Kidney (tissue), 14 donors: ENCODE results near the gene VENTX. TPM values are rescaled to one million over a fixed set of nuclear protein-coding genes. Genes with fewer than 3 reads are reported as not detected.

ENCODE experiments used
- DNase-seq, 5 donors: peaks; one replicate each; pipeline ENCODE4 v3.0.0-alpha.2; 2013 to 2020
- FAIRE-seq: peaks from 2 replicates; lab custom pipeline; 2012; peaks lifted over from hg19 to GRCh38; lab: Jason Lieb, UNC
- H3K27ac ChIP-seq, 2 donors: one replicate each; pipeline ENCODE4 v1.7.0; 2013; ENCODE audit warnings: low read depth in 2 of 2, low read length in 2 of 2, inconsistent platforms in 1 of 2
- H3K27me3 ChIP-seq: one replicate; pipeline ENCODE4 v1.7.1; 2013; ENCODE audit warnings: low read length, inconsistent platforms; ENCODE audit not compliant: control insufficient read depth, insufficient read depth
- H3K36me3 ChIP-seq, 3 donors: one replicate each; pipeline versions ENCODE4 v1.7.0 to v1.7.1; 2013; ENCODE audit warnings: low read length in 3 of 3, control low read depth in 1 of 3, inconsistent platforms in 1 of 3; ENCODE audit not compliant: insufficient read depth in 3 of 3, control insufficient read depth in 2 of 3
- H3K4me1 ChIP-seq, 3 donors: one replicate each; pipeline versions ENCODE4 v1.7.0 to v1.7.1; 2013; ENCODE audit warnings: low read length in 3 of 3, inconsistent platforms in 1 of 3, low read depth in 1 of 3; ENCODE audit not compliant: control insufficient read depth in 2 of 3, insufficient read depth in 2 of 3
- H3K4me3 ChIP-seq, 3 donors: one replicate each; pipeline versions ENCODE4 v1.7.0 to v1.8.1; 2013; ENCODE audit warnings: low read length in 3 of 3, control low read depth in 1 of 3, inconsistent platforms in 1 of 3
- H3K9ac ChIP-seq, 3 donors: one replicate each; pipeline versions ENCODE4 v1.7.0 to v1.7.1; 2013; ENCODE audit warnings: low read length in 3 of 3, control low read depth in 1 of 3, inconsistent platforms in 1 of 3
- H3K9me3 ChIP-seq, 3 donors: one replicate each; pipeline versions ENCODE4 v1.7.0 to v1.7.1; 2013; ENCODE audit warnings: low read length in 3 of 3, control low read depth in 1 of 3, inconsistent platforms in 1 of 3; ENCODE audit not compliant: control insufficient read depth in 2 of 3, insufficient read depth in 1 of 3
- intact Hi-C: fragments of 100-400 bp; cut with DNase I; formaldehyde crosslinking; loops from one replicate; pipeline ENCODE4 v1.11.1; 2022
- polyA plus RNA-seq: library from polyadenylated mRNA; stranded (reverse); fragments of 350-450 nt; fragmentation: Illumina TruSeq; extraction: RNeasy Lipid Tissue Mini Kit (QIAGEN cat#74804); gene quantifications from one replicate; pipeline ENCODE4 v1.2.3, GENCODE V29; 2014; ENCODE audit warnings: low read depth, low replicate concordance; ENCODE audit not compliant: insufficient read depth
- total RNA-seq: library from RNA; stranded (reverse); fragmentation: NEBNext Ultra II Directional; extraction: Animal tissue kit (Norgen Biotek cat#: 25700); gene quantifications from one replicate; pipeline ENCODE4 v1.2.1, GENCODE V29; 2021
- TF ChIP-seq, protein P1 (sequence below): IDR thresholded peaks from 3 replicates; pipeline ENCODE4 v1.5.1; 2012; ENCODE audit warnings: mild to moderate bottlenecking, moderate library complexity, borderline replicate concordance; ENCODE audit not compliant: insufficient read depth; ENCODE audit errors: extremely low read depth
- donor health status: control.
- donor health status: control.
- donor health status: control.
- donor health status: control.
- donor health status: control.
- donor health status: DM: yes; HTN: yes; CAD: no.
- donor health status: Normal renal cell carcinoma (clear cell type).

The VENTX gene
- total and polyA plus RNA-seq, 2 donors from 2014 or later = 0.39 to 3.3 TPM

DNA sequence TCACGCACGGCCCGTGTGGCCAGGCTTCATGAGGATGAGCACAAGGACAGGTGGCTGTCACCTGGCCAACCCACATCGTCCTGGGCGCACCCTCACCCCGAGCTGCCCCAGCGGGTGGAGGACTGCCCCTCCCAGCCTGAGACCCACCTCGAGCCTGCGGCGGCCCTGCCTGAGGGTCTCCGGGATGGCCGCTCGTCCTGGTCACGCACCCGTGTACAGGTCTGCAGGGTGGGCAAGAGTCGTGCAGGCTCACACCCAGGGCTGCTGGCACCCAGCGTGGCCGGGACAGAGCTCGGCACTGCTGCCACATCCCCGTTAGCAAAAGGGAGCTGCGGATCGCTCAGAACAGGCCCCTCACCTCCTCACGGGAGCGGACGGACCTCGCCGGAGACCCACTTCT lies 22.1 kb upstream of the VENTX start:
- TF ChIP-seq, protein P1, sequence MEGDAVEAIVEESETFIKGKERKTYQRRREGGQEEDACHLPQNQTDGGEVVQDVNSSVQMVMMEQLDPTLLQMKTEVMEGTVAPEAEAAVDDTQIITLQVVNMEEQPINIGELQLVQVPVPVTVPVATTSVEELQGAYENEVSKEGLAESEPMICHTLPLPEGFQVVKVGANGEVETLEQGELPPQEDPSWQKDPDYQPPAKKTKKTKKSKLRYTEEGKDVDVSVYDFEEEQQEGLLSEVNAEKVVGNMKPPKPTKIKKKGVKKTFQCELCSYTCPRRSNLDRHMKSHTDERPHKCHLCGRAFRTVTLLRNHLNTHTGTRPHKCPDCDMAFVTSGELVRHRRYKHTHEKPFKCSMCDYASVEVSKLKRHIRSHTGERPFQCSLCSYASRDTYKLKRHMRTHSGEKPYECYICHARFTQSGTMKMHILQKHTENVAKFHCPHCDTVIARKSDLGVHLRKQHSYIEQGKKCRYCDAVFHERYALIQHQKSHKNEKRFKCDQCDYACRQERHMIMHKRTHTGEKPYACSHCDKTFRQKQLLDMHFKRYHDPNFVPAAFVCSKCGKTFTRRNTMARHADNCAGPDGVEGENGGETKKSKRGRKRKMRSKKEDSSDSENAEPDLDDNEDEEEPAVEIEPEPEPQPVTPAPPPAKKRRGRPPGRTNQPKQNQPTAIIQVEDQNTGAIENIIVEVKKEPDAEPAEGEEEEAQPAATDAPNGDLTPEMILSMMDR = no peak
- Histone ChIP-seq H3K9ac (no peak overlapping the region), H3K4me1 (no peaks in the 10 kb centered on the region), H3K4me3 (no peak overlapping the region), H3K9me3 (no peaks in the 10 kb centered on the region), H3K36me3 (peaks cover 0 to 2% (median 0%) of the 10 kb centered on the region in 3 donors), H3K27me3 (no peaks in the 10 kb centered on the region), H3K27ac (no peak overlapping the region)
- no peak for FAIRE-seq
- peak in 1 of 5 donors; percentile 54 for DNase-seq
- intact Hi-C loops = no loop called here

DNA sequence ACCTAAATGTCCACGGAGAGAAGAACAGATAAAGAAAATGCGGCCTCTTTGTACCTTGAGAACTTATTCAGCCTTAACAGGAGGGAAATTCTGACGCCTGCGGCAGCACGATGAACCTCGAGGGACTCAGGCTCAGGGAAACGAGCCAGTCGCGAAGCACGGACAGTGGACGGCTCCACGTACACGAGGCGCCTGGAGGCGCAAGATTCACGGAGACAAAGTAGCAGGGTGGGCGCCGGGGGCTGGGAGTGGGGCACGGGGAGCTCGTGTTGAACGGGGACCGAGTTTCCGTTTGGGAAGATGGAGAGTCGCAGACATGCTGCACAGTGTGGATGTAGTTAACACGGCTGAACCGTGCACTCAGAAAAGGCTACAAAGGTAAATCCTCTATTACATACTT lies 20.9 kb upstream of the VENTX start:
- Histone ChIP-seq H3K9ac (no peak overlapping the region), H3K36me3 (peaks cover 0 to 2% (median 0%) of the 10 kb centered on the region in 3 donors), H3K27me3 (no peaks in the 10 kb centered on the region), H3K9me3 (no peaks in the 10 kb centered on the region), H3K4me1 (no peaks in the 10 kb centered on the region), H3K4me3 (no peak overlapping the region), H3K27ac (no peak overlapping the region)
- intact Hi-C loops = no loop called here
- TF ChIP-seq, protein P1 = no peak
- peak in 1 of 5 donors; percentile 61 for DNase-seq
- no peak for FAIRE-seq

DNA sequence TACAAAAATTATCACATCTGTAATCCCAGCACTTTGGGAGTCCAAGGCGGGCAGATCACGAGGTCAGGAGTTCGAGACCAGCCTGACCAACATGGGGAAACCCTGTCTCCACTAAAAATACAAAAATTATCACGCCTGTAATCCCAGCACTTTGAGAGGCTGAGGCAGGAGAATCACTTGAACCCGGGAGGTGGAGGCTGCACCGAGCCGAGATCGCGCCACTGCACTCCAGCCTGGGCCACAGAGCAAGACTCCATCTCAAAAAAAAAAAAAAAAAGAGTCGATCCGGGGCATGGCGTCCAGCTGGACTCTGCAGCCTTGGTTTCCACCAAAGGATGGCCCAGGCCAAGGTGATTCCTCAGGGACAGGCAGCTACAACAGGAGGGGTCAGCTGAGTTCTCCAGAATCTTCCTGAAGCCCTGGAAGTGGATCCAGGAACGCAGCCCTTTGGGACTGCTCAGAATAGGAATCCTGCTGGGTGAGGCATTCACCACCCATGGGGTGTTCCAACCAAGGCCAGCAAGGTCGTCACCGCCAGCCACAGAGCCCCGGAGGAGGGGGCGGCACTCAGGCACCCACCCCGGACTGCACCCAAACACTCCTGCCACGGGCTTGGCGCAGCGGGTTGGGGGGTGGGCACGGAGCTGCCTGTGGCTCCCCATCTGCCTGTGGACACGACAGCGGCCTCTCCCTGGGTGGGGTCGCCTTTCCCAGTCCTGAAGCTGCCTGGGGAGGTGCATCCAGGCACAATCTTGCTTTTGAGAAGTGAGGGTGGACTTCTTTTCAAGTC lies 19.7 kb upstream of the VENTX start:
- FAIRE-seq = no peak

More for the DNA sequence above, 19.7 kb upstream of the VENTX start:
- intact Hi-C loops = no loop called here
- Histone ChIP-seq H3K4me3 (no peak overlapping the region), H3K9me3 (no peaks in the 10 kb centered on the region), H3K36me3 (no peaks in the 10 kb centered on the region), H3K27ac (no peak overlapping the region), H3K4me1 (no peaks in the 10 kb centered on the region), H3K27me3 (no peaks in the 10 kb centered on the region), H3K9ac (no peak overlapping the region)
- DNase-seq = no peak
- TF ChIP-seq, protein P1 = no peak
